Testis (tissue), 3 donors: ENCODE data around the gene ZBTB7A. TPM values are rescaled to one million over a fixed set of nuclear protein-coding genes. Genes with fewer than 3 reads are reported as not detected.

Experiments used
- DNase-seq: peaks from one replicate; pipeline ENCODE4 v3.0.0-alpha.2; 2019
- H3K27ac ChIP-seq, 2 donors: fragments of 200-600 bp; sonication (generic); one replicate each; pipeline ENCODE4 v1.5.1; 2019
- H3K27me3 ChIP-seq: fragments of 200-600 bp; sonication (generic); one replicate; pipeline ENCODE4 v1.5.1; 2019
- H3K36me3 ChIP-seq: fragments of 200-600 bp; sonication (generic); one replicate; pipeline ENCODE4 v1.5.1; 2017; ENCODE audit warnings: low read depth; ENCODE audit errors: missing control alignments
- H3K4me1 ChIP-seq: fragments of 200-600 bp; sonication (generic); one replicate; pipeline ENCODE4 v1.5.1; 2019
- H3K4me3 ChIP-seq, 2 donors: fragments of 200-600 bp; sonication (generic); one replicate each; pipeline ENCODE4 v1.5.1; 2017 to 2019
- H3K9me3 ChIP-seq: fragments of 200-600 bp; sonication (generic); one replicate; pipeline ENCODE4 v1.5.1; 2017
- POLR2A ChIP-seq: fragments of 450-650 bp; IDR thresholded peaks from one replicate; pipeline ENCODE4 v1.6.1; 2017; ENCODE audit warnings: antibody characterized with exemption, mild to moderate bottlenecking, moderate library complexity
- WGBS, 2 donors: methylation state at CpG; one replicate each; pipeline ENCODE4 v1.1.5; 2018; 5-methylcytosine and 5-hydroxymethylcytosine counted together
- intact Hi-C: fragments of 100-400 bp; cut with DNase I; formaldehyde crosslinking; loops from one replicate; pipeline ENCODE4 v1.15.1; 2023; ENCODE audit warnings: low total_unique reads
- polyA plus RNA-seq: library from polyadenylated mRNA; stranded (reverse); fragments of 350-450 nt; fragmentation: Illumina TruSeq; extraction: RNeasy Lipid Tissue Mini Kit (QIAGEN cat#74804); gene quantifications from one replicate; pipeline ENCODE4 v1.2.3, GENCODE V29; 2014; ENCODE audit warnings: low read depth, low replicate concordance; ENCODE audit not compliant: insufficient read depth
- total RNA-seq, 2 donors: library from RNA; depleted of rRNA; stranded (reverse); fragments of >200 nt; gene quantifications; one replicate each; pipeline ENCODE4 v1.2.3, GENCODE V29; 2016
- TF ChIP-seq, protein P1 (sequence below), 3 experiments: fragments of 450-650 bp in 2 of 3; fragments of 200-600 bp in 1 of 3; sonication (generic) in 1 of 3; IDR thresholded peaks; one replicate each; pipeline ENCODE4 v1.5.1; 2016 to 2019; ENCODE audit warnings: antibody characterized with exemption in 3 of 3, mild to moderate bottlenecking in 2 of 3, moderate library complexity in 1 of 3

ZBTB7A gene
- total and polyA plus RNA-seq, 3 donors from 2014 or later, result 7.5 to 49.4 (median 42.2) TPM

DNA sequence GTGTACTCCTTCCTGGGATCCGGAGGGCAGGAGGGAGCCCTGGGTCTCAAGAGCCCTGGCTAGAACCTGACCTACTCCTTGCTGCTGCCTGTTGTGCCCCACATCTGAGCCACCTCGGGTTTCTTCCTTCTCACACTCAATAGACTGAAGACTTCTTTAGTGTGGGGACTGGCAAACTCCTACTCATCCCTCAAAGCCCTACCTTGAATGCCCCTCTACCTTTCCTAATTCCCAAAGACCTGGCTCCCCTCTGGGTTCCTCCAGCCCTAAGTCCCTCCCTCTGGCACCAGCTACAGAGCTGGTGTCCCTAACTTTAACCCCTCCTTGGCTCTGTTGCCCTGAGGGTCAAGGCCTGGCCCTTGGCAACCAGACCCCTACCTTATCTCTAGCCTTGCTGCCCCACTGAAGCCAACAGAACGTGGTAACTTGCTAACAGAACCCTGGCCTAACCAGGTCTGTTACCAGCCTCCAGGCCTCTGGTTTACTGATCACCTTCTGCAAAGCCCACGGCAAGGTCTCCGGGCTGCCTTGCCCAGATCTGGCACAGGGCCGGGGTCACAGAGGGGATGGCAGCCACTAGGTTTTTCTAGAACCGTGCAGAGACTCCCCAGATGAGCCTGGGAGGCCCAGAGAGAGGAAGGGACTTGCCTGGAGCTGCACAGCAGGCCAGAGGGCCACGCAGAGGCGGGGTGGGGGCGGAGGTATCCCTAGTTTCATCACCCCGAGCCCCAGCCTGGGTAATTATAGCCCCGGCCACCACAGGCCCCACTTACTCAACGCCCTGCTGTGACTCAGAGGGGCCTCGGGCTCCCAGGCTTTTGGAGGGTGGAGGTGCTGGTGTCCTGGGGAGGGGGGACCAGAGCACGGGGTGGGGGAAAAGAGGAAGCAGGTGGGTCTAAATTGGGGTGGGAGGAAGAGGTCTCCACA, 15.3 kb downstream of the ZBTB7A start:
- Histone ChIP-seq H3K27me3 (no peaks in the 10 kb centered on the region), H3K4me3 (no peak overlapping the region), H3K4me1 (peaks cover 12% of the 10 kb centered on the region), H3K9me3 (no peaks in the 10 kb centered on the region), H3K27ac (no peak overlapping the region), H3K36me3 (no peaks in the 10 kb centered on the region)
- no peak for DNase-seq
- no peak for TF ChIP-seq POLR2A
- TF ChIP-seq, protein P1, sequence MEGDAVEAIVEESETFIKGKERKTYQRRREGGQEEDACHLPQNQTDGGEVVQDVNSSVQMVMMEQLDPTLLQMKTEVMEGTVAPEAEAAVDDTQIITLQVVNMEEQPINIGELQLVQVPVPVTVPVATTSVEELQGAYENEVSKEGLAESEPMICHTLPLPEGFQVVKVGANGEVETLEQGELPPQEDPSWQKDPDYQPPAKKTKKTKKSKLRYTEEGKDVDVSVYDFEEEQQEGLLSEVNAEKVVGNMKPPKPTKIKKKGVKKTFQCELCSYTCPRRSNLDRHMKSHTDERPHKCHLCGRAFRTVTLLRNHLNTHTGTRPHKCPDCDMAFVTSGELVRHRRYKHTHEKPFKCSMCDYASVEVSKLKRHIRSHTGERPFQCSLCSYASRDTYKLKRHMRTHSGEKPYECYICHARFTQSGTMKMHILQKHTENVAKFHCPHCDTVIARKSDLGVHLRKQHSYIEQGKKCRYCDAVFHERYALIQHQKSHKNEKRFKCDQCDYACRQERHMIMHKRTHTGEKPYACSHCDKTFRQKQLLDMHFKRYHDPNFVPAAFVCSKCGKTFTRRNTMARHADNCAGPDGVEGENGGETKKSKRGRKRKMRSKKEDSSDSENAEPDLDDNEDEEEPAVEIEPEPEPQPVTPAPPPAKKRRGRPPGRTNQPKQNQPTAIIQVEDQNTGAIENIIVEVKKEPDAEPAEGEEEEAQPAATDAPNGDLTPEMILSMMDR (IDR thresholded peaks at IDR 0.05), result no peak
- intact Hi-C loops, result no loop called here
- WGBS, 2 donors, result 76 to 82% methylated on average over 14 to 15 of the region's 15 CpGs

DNA sequence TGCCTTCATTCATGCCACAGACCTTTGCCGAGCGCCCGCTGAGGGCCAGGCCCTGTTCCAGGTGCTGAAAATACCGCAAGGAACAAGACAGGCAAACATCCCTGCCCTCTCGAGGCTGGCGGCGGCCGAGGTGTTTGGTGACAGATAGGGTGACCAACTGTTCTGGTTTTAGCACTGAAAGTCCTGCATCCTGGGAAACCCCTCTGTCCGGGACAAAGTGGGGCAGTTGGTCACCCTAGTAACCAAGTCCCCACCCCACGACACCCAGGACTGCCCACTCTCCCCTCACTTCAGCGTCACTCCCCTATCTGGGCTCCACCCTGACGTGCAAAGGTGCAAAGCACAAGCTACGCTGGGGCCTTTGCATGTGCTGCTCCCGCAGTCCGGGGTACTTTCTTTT, 17.3 kb downstream of the ZBTB7A start:
- H3K9me3 ChIP-seq, result no peaks in the 10 kb centered on the region
- DNase-seq, result no peak
- H3K27ac ChIP-seq, result no peak overlapping the region
- no peak for TF ChIP-seq POLR2A
- TF ChIP-seq, protein P1 (IDR thresholded peaks at IDR 0.05), result no peak
- H3K4me3 ChIP-seq, result no peak overlapping the region
- intact Hi-C loops, result no loop called here
- peaks cover 15% of the 10 kb centered on the region for H3K4me1 ChIP-seq
- no peaks in the 10 kb centered on the region for H3K36me3 ChIP-seq
- H3K27me3 ChIP-seq, result no peaks in the 10 kb centered on the region
- WGBS, 2 donors, result 81 to 82% methylated on average over 14 to 15 of the region's 15 CpGs

DNA sequence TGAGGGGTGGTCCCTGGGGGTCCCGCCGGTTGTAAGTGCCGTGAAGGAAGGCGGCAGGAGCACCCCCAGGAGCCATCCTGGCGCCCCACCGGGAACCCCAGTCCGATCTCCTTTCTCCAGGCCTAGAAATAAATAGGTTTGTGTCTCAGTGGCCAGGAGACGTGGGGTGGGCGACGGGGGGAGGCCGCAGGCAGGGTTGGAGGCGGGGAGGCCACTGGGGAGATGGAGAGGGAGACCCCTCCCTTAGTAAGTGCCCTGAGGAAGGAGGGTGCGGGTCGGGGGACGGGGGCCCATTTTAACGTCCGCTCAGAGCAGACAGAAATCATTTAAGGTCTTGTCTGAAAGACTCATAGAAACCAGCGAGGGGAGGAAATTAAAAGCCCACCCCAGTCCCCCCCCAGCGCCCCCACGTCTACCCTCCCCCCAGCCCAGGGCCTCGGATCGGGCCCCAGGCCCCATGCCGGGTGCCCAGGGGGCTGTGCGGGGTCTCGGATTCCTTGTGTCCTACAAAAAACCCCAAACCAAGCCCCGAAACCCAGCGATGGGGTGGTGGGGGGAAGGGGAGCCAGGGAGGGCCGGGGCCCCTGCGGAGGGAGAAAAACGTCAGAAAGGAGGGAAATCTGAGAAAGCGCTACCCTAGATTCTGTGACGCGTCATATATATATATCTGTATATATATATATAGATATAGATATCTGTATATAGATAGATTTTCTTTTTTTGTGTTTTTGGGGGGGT, 19.6 kb downstream of the ZBTB7A start:
- no peak for DNase-seq

DNA sequence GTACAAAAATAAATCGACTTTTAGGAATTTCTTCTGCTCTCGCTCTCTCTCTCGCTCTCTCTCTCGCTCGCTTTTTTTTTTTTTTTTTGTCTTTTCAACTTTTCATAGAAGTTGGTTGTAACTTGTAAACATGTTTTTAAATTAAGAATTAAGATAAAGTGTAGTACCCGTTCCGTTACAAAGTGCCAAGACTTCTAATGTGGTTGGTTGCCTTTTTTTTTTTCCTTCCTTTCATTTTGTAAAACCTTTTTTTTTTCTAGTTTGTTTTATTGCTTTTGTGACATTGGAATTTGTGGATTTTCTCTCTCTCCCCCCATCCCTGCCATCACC, 20.4 kb downstream of the ZBTB7A start:
- Histone ChIP-seq H3K4me1 (peaks cover 4% of the 10 kb centered on the region), H3K27me3 (no peaks in the 10 kb centered on the region), H3K27ac (no peak overlapping the region), H3K9me3 (no peaks in the 10 kb centered on the region), H3K4me3 (no peak overlapping the region), H3K36me3 (no peaks in the 10 kb centered on the region)
- TF ChIP-seq POLR2A, result no peak
- TF ChIP-seq, protein P1 (IDR thresholded peaks at IDR 0.05), result no peak
- intact Hi-C loops, result no loop called here
- no peak for DNase-seq
- 57 to 72% methylated on average over 7 of the region's 7 CpGs for WGBS, 2 donors

More for the DNA sequence above, 19.6 kb downstream of the ZBTB7A start:
- no peak overlapping the region for H3K27ac ChIP-seq
- H3K4me3 ChIP-seq, result no peak overlapping the region
- H3K36me3 ChIP-seq, result no peaks in the 10 kb centered on the region
- H3K27me3 ChIP-seq, result no peaks in the 10 kb centered on the region
- H3K9me3 ChIP-seq, result no peaks in the 10 kb centered on the region
- intact Hi-C loops, result no loop called here
- no peak for TF ChIP-seq POLR2A
- TF ChIP-seq, protein P1 (IDR thresholded peaks at IDR 0.05), result no peak
- WGBS, 2 donors, result 57 to 67% methylated on average over 26 to 33 of the region's 33 CpGs
- H3K4me1 ChIP-seq, result peaks cover 4% of the 10 kb centered on the region
